ENCODE results near the gene IGFLR1.

IGFLR1 gene

GRCh38 chr19:35717665-35718344 lies 24.4 kb downstream of the IGFLR1 start, which contains the start of gene KMT2B:
KMT2B (plus strand) TSS chr19:35718003; CDS start chr19:35718019, 16 bp downstream.
- peak within 1 kb of the TSS; percentile 90 for H3K27ac ChIP-seq

GRCh38 chr19:35716801-35717664 lies 25.2 kb downstream of the IGFLR1 start:
- no peak for TF ChIP-seq ZFX (IDR thresholded peaks at IDR 0.05; ENCODE audit: borderline replicate concordance)
- TF ChIP-seq CTCF (IDR thresholded peaks at IDR 0.05), result peak; percentile 97
- peak overlapping the region; percentile 90 for H3K27ac ChIP-seq

More at GRCh38 chr19:35717665-35718344, 24.4 kb downstream of the IGFLR1 start, which contains the start of gene KMT2B:
- TF ChIP-seq CTCF (IDR thresholded peaks at IDR 0.05) (no peak), ZFX (IDR thresholded peaks at IDR 0.05; ENCODE audit: borderline replicate concordance) (no peak)

GRCh38 chr19:35715981-35716800 lies 26.1 kb downstream of the IGFLR1 start:
- H3K27ac ChIP-seq, result peak overlapping the region; percentile 90
- TF ChIP-seq ZFX (IDR thresholded peaks at IDR 0.05; ENCODE audit: borderline replicate concordance), result no peak
- TF ChIP-seq CTCF (IDR thresholded peaks at IDR 0.05), result no peak

GRCh38 chr19:35715355-35715809 lies 26.9 kb downstream of the IGFLR1 start:
- peak overlapping the region; percentile 90 for H3K27ac ChIP-seq
- TF ChIP-seq ZFX (IDR thresholded peaks at IDR 0.05; ENCODE audit: borderline replicate concordance) (no peak), CTCF (IDR thresholded peaks at IDR 0.05) (no peak)

- no peak overlapping the region for H3K27ac ChIP-seq
- TF ChIP-seq CTCF (IDR thresholded peaks at IDR 0.05), result 0 out of 2 replicates have a peak, but pooled peaks have one; percentile 4
- TF ChIP-seq ZFX (IDR thresholded peaks at IDR 0.05; ENCODE audit: borderline replicate concordance), result no peak
These were observed 27.5 kb downstream of the IGFLR1 start for GRCh38 chr19:35714601-35715354.

- TF ChIP-seq CTCF (IDR thresholded peaks at IDR 0.05) (no peak), ZFX (IDR thresholded peaks at IDR 0.05; ENCODE audit: borderline replicate concordance) (no peak)
- no peak overlapping the region for H3K27ac ChIP-seq
These were observed 28.3 kb downstream of the IGFLR1 start for GRCh38 chr19:35713904-35714495.

Data from 22Rv1 (cell line).